Limb (tissue), 2 donors: Measurements from ENCODE around the gene POU2F2.
A peak's percentile ranks its signal among the peaks of the same experiment; 100 is the strongest.

ENCODE experiments used
- DNase-seq, 2 donors: peaks; one replicate each; pipeline ENCODE4 v3.0.0-alpha.2; 2016; ENCODE audit errors: extremely low spot score in 2 of 2

The POU2F2 gene

GRCh38 chr19:42154471-42155323, 22.5 kb upstream of the POU2F2 start:
- no peak for DNase-seq

- DNase-seq: no peak
Measured at GRCh38 chr19:42153672-42154433, 21.6 kb upstream of the POU2F2 start.

- no peak for DNase-seq
Measured at GRCh38 chr19:42152910-42153671, 20.8 kb upstream of the POU2F2 start.

GRCh38 chr19:42151782-42152684, 19.8 kb upstream of the POU2F2 start:
- DNase-seq: no peak

- DNase-seq: no peak
Measured at GRCh38 chr19:42150911-42151361, 18.7 kb upstream of the POU2F2 start.

- peak in 1 of 2 donors; percentile 43 for DNase-seq
Measured at GRCh38 chr19:42150364-42150763, 18.1 kb upstream of the POU2F2 start.

GRCh38 chr19:42149447-42150202, 17.4 kb upstream of the POU2F2 start:
- DNase-seq: no peak

GRCh38 chr19:42148266-42148665, 16.0 kb upstream of the POU2F2 start:
- no peak for DNase-seq

GRCh38 chr19:42143341-42144234, 11.3 kb upstream of the POU2F2 start:
- peak; percentile 14 to 64 for DNase-seq

- peak; percentile 66 to 81 for DNase-seq
Measured at GRCh38 chr19:42140125-42140754, 8.0 kb upstream of the POU2F2 start.

GRCh38 chr19:42134535-42135070, 2.4 kb upstream of the POU2F2 start:
- DNase-seq: no peak

GRCh38 chr19:42132851-42133528, 744 bp upstream of the POU2F2 start:
- DNase-seq: peak; percentile 44 to 86

GRCh38 chr19:42131149-42132029, 857 bp downstream of the POU2F2 start:
- DNase-seq: no peak

GRCh38 chr19:42130254-42130573, 2.0 kb downstream of the POU2F2 start:
- DNase-seq: no peak

- peak in 1 of 2 donors; percentile 31 for DNase-seq
Measured at GRCh38 chr19:42129399-42130253, 2.6 kb downstream of the POU2F2 start.

- no peak for DNase-seq
Measured at GRCh38 chr19:42126574-42126973, 5.7 kb downstream of the POU2F2 start.
